ENCODE results near the gene ARHGEF4. TPM values are rescaled to one million over a fixed set of nuclear protein-coding genes. Genes with fewer than 3 reads are reported as not detected.

ARHGEF4 gene
- total and polyA plus RNA-seq, 2 donors (not counting 3 experiments of a cell fraction or from before 2014, with no cell fraction given): not detected

DNA sequence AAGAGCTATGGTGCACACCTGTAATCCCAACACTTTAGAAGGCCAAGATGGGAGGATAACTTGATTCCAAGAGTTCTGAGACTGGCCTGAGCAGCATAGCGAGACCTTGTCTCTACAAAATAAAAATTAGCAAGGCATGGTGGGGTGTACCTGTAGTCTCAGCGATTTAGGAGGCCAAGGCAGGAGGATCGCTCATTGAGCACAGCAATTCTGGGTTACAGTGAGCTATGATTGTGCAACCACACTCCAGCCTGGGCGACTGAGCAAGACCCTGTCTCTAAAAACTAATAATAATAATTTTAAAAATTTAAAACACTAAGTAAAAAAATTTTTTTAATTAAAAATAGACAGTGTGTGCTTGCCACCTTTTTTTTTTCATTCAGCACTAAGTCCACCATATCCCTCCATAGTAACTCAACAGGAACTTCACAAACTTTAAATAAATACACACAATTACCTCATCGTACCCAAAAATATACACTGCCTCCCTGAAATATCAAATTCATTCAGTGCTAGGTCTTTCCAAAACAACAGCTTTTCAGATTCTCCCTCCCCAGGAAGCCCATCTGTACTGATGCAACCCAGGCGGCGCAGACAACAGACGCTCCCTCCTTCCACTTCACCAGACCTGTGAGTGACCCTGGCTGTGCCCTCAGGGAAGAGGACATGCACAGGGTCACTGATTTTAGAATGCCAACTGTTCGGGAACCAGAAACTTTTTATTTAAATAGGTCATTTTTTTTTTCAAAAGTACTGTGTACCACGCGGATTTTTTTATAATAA lies 227.0 kb downstream of the ARHGEF4 start:
- dilution Hi-C loops (cut with MboI; ENCODE audit: extremely low pct_ligation_motif_present, low sequenced_read_pairs) (no loop called here), intact Hi-C loops (cut with micrococcal nuclease) (no loop called here)
- H3K4me1 ChIP-seq (ENCODE audit: control insufficient read depth, extremely low read depth, insufficient read depth, low read length): peaks cover 4% of the 10 kb centered on the region
- no peaks in the 10 kb centered on the region for H3K9me1 ChIP-seq (replicated peaks; ENCODE audit: control insufficient read depth, extremely low read depth, insufficient read depth, low read length)
- H3K9me3 ChIP-seq (replicated peaks; ENCODE audit: control insufficient read depth, insufficient read depth, low read length): no peaks in the 10 kb centered on the region
- peaks cover 83% of the 10 kb centered on the region for H3K79me2 ChIP-seq (ENCODE audit: control insufficient read depth, insufficient read depth, low read length)
- ChIA-PET POLR2A (no interaction called here), CTCF (no interaction called here)
- no peak overlapping the region for H3K27ac ChIP-seq (ENCODE audit: insufficient read depth, low read depth, low read length)
- TF ChIP-seq, protein P1, sequence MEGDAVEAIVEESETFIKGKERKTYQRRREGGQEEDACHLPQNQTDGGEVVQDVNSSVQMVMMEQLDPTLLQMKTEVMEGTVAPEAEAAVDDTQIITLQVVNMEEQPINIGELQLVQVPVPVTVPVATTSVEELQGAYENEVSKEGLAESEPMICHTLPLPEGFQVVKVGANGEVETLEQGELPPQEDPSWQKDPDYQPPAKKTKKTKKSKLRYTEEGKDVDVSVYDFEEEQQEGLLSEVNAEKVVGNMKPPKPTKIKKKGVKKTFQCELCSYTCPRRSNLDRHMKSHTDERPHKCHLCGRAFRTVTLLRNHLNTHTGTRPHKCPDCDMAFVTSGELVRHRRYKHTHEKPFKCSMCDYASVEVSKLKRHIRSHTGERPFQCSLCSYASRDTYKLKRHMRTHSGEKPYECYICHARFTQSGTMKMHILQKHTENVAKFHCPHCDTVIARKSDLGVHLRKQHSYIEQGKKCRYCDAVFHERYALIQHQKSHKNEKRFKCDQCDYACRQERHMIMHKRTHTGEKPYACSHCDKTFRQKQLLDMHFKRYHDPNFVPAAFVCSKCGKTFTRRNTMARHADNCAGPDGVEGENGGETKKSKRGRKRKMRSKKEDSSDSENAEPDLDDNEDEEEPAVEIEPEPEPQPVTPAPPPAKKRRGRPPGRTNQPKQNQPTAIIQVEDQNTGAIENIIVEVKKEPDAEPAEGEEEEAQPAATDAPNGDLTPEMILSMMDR (IDR thresholded peaks at IDR 0.05; ENCODE audit: extremely low read depth in 1 of 2, insufficient read depth in 1 of 2, low read depth in 1 of 2, low read length in 2 of 2): no peak
- H3K27me3 ChIP-seq (ENCODE audit: control insufficient read depth in 2 of 2, insufficient read depth in 2 of 2, low read length in 2 of 2): no peaks in the 10 kb centered on the region
- H2AFZ ChIP-seq (ENCODE audit: low read depth, low read length): no peak overlapping the region
- no peak for DNase-seq (ENCODE audit: low read depth, low spot score)
- no peak for FAIRE-seq
- no TSS peak for BruUV-seq (replicated peaks)
- peaks cover 8% of the 10 kb centered on the region for H4K20me1 ChIP-seq (replicated peaks; ENCODE audit: control insufficient read depth, extremely low read depth, insufficient read depth, low read length)
- H3K9ac ChIP-seq (replicated peaks; ENCODE audit: extremely low read depth, insufficient read depth, low read length): no peak overlapping the region
- no peak overlapping the region for H3K4me3 ChIP-seq (replicated peaks in 1 of 3; ENCODE audit: insufficient read depth in 1 of 3, low read depth in 1 of 3, low read length in 3 of 3)
- H3K36me3 ChIP-seq (ENCODE audit: control insufficient read depth in 2 of 2, extremely low read depth in 1 of 2, insufficient read depth in 2 of 2, low read length in 2 of 2): peaks cover 6% of the 10 kb centered on the region in 2 experiments
- H3K4me2 ChIP-seq (ENCODE audit: insufficient read depth, low read length): no peak overlapping the region

DNA sequence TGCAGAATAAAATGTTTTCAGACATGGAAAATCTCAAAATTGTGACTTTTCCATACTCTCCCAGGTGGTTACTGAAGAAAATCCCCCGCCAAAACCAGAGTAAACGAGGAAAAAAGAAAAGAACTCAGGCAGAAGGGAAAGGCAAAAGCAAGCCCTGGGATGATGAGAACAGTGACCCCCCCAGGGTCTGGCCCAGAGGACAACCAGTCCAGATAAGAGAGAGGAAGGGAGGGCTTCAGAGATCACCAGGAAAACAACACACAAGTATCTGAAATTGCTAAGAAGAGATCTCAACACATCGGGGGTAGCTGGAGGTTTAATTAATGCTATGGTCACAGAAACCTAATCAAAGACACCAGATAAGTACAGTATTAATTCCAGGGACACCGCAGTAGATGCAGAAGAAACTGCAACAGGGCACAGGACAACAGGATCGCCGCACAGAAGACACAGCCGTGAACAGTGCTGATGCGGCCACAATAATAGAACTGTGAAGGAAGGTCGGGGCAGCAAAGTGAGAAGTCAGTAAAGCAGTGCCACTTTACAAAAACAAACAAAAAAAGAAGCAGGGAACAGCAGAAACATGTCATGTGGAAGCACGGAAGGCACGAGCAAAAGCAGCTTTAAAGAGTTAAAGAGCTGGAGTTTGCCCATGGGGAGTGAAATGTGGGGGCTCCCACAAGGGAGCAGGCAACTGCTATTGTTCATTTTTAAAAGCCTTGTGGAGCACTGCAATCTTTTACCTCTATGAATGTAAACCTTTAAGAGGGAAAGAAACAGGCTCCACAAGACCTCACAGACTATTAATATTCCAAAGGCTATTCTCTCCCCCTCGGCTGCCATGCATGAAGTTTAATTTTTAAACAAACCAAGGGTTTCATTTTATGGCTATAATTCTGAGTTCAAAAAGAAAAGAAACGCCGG lies 228.1 kb downstream of the ARHGEF4 start:
- dilution Hi-C loops (cut with MboI; ENCODE audit: extremely low pct_ligation_motif_present, low sequenced_read_pairs) (no loop called here), intact Hi-C loops (cut with micrococcal nuclease) (no loop called here)
- POLR2A ChIA-PET: no interaction called here
- H4K20me1 ChIP-seq (replicated peaks; ENCODE audit: control insufficient read depth, extremely low read depth, insufficient read depth, low read length): peaks cover 8% of the 10 kb centered on the region
- H3K79me2 ChIP-seq (ENCODE audit: control insufficient read depth, insufficient read depth, low read length): peaks cover 80% of the 10 kb centered on the region
- H3K9ac ChIP-seq (replicated peaks; ENCODE audit: extremely low read depth, insufficient read depth, low read length): no peak overlapping the region
- no peak overlapping the region for H2AFZ ChIP-seq (ENCODE audit: low read depth, low read length)
- H3K36me3 ChIP-seq (ENCODE audit: control insufficient read depth in 2 of 2, extremely low read depth in 1 of 2, insufficient read depth in 2 of 2, low read length in 2 of 2): peaks cover 0 to 5% of the 10 kb centered on the region in 2 experiments
- peaks cover 4% of the 10 kb centered on the region for H3K4me1 ChIP-seq (ENCODE audit: control insufficient read depth, extremely low read depth, insufficient read depth, low read length)
- CTCF ChIA-PET: interaction anchor here (0.8 to 1.2 kb wide), 2 partner anchors 27 to 31 kb away, joined by 3 read pairs; no protein-coding TSS in a partner anchor
- H3K9me3 ChIP-seq (replicated peaks; ENCODE audit: control insufficient read depth, insufficient read depth, low read length): no peaks in the 10 kb centered on the region
- no peak for FAIRE-seq
- TF ChIP-seq POLR2A (IDR thresholded peaks at IDR 0.05; ENCODE audit: low read depth, low read length): no peak
- no TSS peak for BruUV-seq (replicated peaks)
- H3K4me2 ChIP-seq (ENCODE audit: insufficient read depth, low read length): no peak overlapping the region
- H3K4me3 ChIP-seq (replicated peaks in 1 of 3; ENCODE audit: insufficient read depth in 1 of 3, low read depth in 1 of 3, low read length in 3 of 3): no peak overlapping the region
- no peak for DNase-seq (ENCODE audit: low read depth, low spot score)
- no peak overlapping the region for H3K27ac ChIP-seq (ENCODE audit: insufficient read depth, low read depth, low read length)
- no peaks in the 10 kb centered on the region for H3K27me3 ChIP-seq (ENCODE audit: control insufficient read depth in 2 of 2, insufficient read depth in 2 of 2, low read length in 2 of 2)
- no peaks in the 10 kb centered on the region for H3K9me1 ChIP-seq (replicated peaks; ENCODE audit: control insufficient read depth, extremely low read depth, insufficient read depth, low read length)

Measured in endothelial cell of umbilical vein (primary cell).